ENCODE results near the gene ERG. TPM values are rescaled to one million over a fixed set of nuclear protein-coding genes. Genes with fewer than 3 reads are reported as not detected.

The ERG gene
- total RNA-seq, 6 experiments from 2014 or later, result 3.1 to 6.4 (median 5.2) TPM

GRCh38 chr21:38477226-38477625 is 21.1 kb downstream of the ERG start:
- WGBS (ENCODE audit: insufficient coverage, low coverage, low lambda C conversion rate, missing lambda C conversion rate), result 66% methylated on average over 9 of the region's 9 CpGs
- Histone ChIP-seq H3K27ac (no peak overlapping the region), H3K4me3 (no peak overlapping the region), H3K27me3 (no peaks in the 10 kb centered on the region), H3K36me3 (no peaks in the 10 kb centered on the region), H3K9me3 (no peaks in the 10 kb centered on the region), H3K4me1 (no peaks in the 10 kb centered on the region)
- intact Hi-C loops (cut with DNase I), result no loop called here
- no peak for TF ChIP-seq CTCF (IDR thresholded peaks at IDR 0.05)
- TF ChIP-seq POLR2A (IDR thresholded peaks at IDR 0.05), result no peak
- DNase-seq, result no peak
- ATAC-seq, result no peak

GRCh38 chr21:38476385-38476784 is 21.9 kb downstream of the ERG start:
- ATAC-seq (peak; percentile 63 to 83 (median 72)), DNase-seq (no peak)
- Histone ChIP-seq H3K4me1 (no peaks in the 10 kb centered on the region), H3K36me3 (no peaks in the 10 kb centered on the region), H3K27me3 (no peaks in the 10 kb centered on the region), H3K9me3 (no peaks in the 10 kb centered on the region), H3K4me3 (no peak overlapping the region), H3K27ac (no peak overlapping the region)
- no peak for TF ChIP-seq POLR2A (IDR thresholded peaks at IDR 0.05)
- TF ChIP-seq CTCF (IDR thresholded peaks at IDR 0.05), result no peak
- intact Hi-C loops (cut with DNase I), result no loop called here
- WGBS (ENCODE audit: insufficient coverage, low coverage, low lambda C conversion rate, missing lambda C conversion rate), result 30% methylated on average over 12 of the region's 12 CpGs

GRCh38 chr21:38475519-38475918 is 22.8 kb downstream of the ERG start:
- DNase-seq, result no peak
- no peak overlapping the region for H3K4me3 ChIP-seq
- intact Hi-C loops (cut with DNase I), result no loop called here
- no peaks in the 10 kb centered on the region for H3K27me3 ChIP-seq
- H3K36me3 ChIP-seq, result no peaks in the 10 kb centered on the region
- ATAC-seq, result no peak
- WGBS (ENCODE audit: insufficient coverage, low coverage, low lambda C conversion rate, missing lambda C conversion rate), result 35% methylated on average over 3 of the region's 6 CpGs
- no peak overlapping the region for H3K27ac ChIP-seq
- H3K9me3 ChIP-seq, result no peaks in the 10 kb centered on the region
- TF ChIP-seq POLR2A (IDR thresholded peaks at IDR 0.05) (no peak), CTCF (IDR thresholded peaks at IDR 0.05) (no peak)
- no peaks in the 10 kb centered on the region for H3K4me1 ChIP-seq

GRCh38 chr21:38474796-38475195 is 23.5 kb downstream of the ERG start:
- 87% methylated on average over 6 of the region's 8 CpGs for WGBS (ENCODE audit: insufficient coverage, low coverage, low lambda C conversion rate, missing lambda C conversion rate)
- no peaks in the 10 kb centered on the region for H3K9me3 ChIP-seq
- no peaks in the 10 kb centered on the region for H3K27me3 ChIP-seq
- H3K4me1 ChIP-seq, result no peaks in the 10 kb centered on the region
- intact Hi-C loops (cut with DNase I), result no loop called here
- H3K27ac ChIP-seq, result no peak overlapping the region
- H3K36me3 ChIP-seq, result no peaks in the 10 kb centered on the region
- H3K4me3 ChIP-seq, result no peak overlapping the region
- ATAC-seq, result no peak
- TF ChIP-seq CTCF (IDR thresholded peaks at IDR 0.05) (no peak), POLR2A (IDR thresholded peaks at IDR 0.05) (no peak)
- no peak for DNase-seq

- H3K27ac ChIP-seq, result no peak overlapping the region
Observed at GRCh38 chr21:38474124-38474523, 24.2 kb downstream of the ERG start.

More at GRCh38 chr21:38474124-38474523, 24.2 kb downstream of the ERG start:
- DNase-seq (no peak), ATAC-seq (peak; percentile 15 to 54 (median 26))
- H3K9me3 ChIP-seq, result no peaks in the 10 kb centered on the region
- H3K36me3 ChIP-seq, result no peaks in the 10 kb centered on the region
- no peaks in the 10 kb centered on the region for H3K27me3 ChIP-seq
- no peak overlapping the region for H3K4me3 ChIP-seq
- intact Hi-C loops (cut with DNase I), result no loop called here
- 42% methylated on average over 6 of the region's 7 CpGs for WGBS (ENCODE audit: insufficient coverage, low coverage, low lambda C conversion rate, missing lambda C conversion rate)
- H3K4me1 ChIP-seq, result no peaks in the 10 kb centered on the region
- TF ChIP-seq POLR2A (IDR thresholded peaks at IDR 0.05) (no peak), CTCF (IDR thresholded peaks at IDR 0.05) (no peak)
